GM12878 (cell line): Measurements from ENCODE around the gene ORAI3. TPM values are rescaled to one million over a fixed set of nuclear protein-coding genes. Genes with fewer than 3 reads are reported as not detected.

Source experiments
- E4F1 ChIP-seq: fragments of 450-650 bp; IDR thresholded peaks from 2 replicates; pipeline ENCODE4 v1.6.1; 2018; ENCODE audit warnings: borderline replicate concordance, mild to moderate bottlenecking; ENCODE audit not compliant: partially characterized antibody
- IRF5 ChIP-seq: fragments of 450-650 bp; IDR thresholded peaks from 2 replicates; pipeline ENCODE4 v1.6.1; 2017; ENCODE audit warnings: borderline replicate concordance
- MLLT1 ChIP-seq: fragments of 450-650 bp; IDR thresholded peaks from 2 replicates; pipeline ENCODE4 v1.6.1; 2016; ENCODE audit warnings: mild to moderate bottlenecking
- NR2F1 ChIP-seq: fragments of 450-650 bp; conservative IDR thresholded peaks from 2 replicates; pipeline ENCODE4 v1.6.1; 2017; ENCODE audit warnings: mild to moderate bottlenecking
- POLR2AphosphoS2 ChIP-seq: IDR thresholded peaks from 2 replicates; pipeline ENCODE4 v1.6.1; 2011; ENCODE audit warnings: low read depth, mild to moderate bottlenecking, low read length, improper control_type of control experiment, moderate library complexity
- RAD21 ChIP-seq: IDR thresholded peaks from 2 replicates; pipeline ENCODE4 v1.6.1; 2011; ENCODE audit warnings: mild to moderate bottlenecking, low read depth, low read length, moderate library complexity; ENCODE audit not compliant: insufficient read depth
- RAD51 ChIP-seq: fragments of 450-650 bp; IDR thresholded peaks from 2 replicates; pipeline ENCODE4 v1.6.1; 2016; ENCODE audit warnings: moderate library complexity, mild to moderate bottlenecking, inconsistent platforms
- RELA ChIP-seq: fragments of 450-650 bp; IDR thresholded peaks from 2 replicates; pipeline ENCODE4 v1.8.0; 2014; ENCODE audit warnings: borderline replicate concordance; ENCODE audit not compliant: partially characterized antibody
- SP1 ChIP-seq: IDR thresholded peaks from one replicate; pipeline ENCODE4 v1.6.1; 2011; ENCODE audit warnings: low read depth, low read length
- SREBF1 ChIP-seq: IDR thresholded peaks from 2 replicates; pipeline ENCODE4 v1.6.1; 2012; ENCODE audit warnings: mild to moderate bottlenecking, low read length
- TBL1XR1 ChIP-seq: IDR thresholded peaks from 2 replicates; pipeline ENCODE4 v1.6.1; 2012; ENCODE audit warnings: low read depth, low read length, improper control_type of control experiment
- ZBTB11 ChIP-seq: fragments of 450-650 bp; formaldehyde crosslinking; IDR thresholded peaks from 2 replicates; pipeline ENCODE4 v1.5.0; 2022; ENCODE audit warnings: mild to moderate bottlenecking, missing genetic modification characterization
- ZZZ3 ChIP-seq: IDR thresholded peaks from 2 replicates; pipeline ENCODE4 v1.6.1; 2011; ENCODE audit warnings: low read depth; ENCODE audit not compliant: control insufficient read depth, insufficient read length
- polyA plus RNA-seq, 11 experiments: library from polyadenylated mRNA; depleted of rRNA in 4 of 11; unstranded in 6 of 11; stranded (reverse) in 5 of 11; fragments of >200 nt; fragmentation: Nextera tagmentation in 4 of 11; fragmentation: Illumina TruSeq in 1 of 11; extraction: Ambion mirVana in 4 of 11; extraction: Trizol in 1 of 11; gene quantifications; 1 replicate in 1 of 11; 2 replicates in 10 of 11; pipeline versions ENCODE4 v1.2.1 to v1.2.3, GENCODE V29; 2011 to 2016; ENCODE audit warnings: inconsistent platforms in 2 of 11, missing spikeins in 2 of 11, low read depth in 1 of 11
- total RNA-seq, 4 experiments: library from RNA; depleted of rRNA in 3 of 4; stranded (reverse); fragments of >200 nt in 3 of 4; fragmentation: Illumina TruSeq in 1 of 4; extraction: Trizol in 1 of 4; gene quantifications; 2 replicates each; pipeline versions ENCODE4 v1.2.1 to v1.2.3, GENCODE V29; 2013 to 2021
- TF ChIP-seq, protein P1 (sequence below), 3 experiments: IDR thresholded peaks in 2 of 3; conservative IDR thresholded peaks in 1 of 3; 2 replicates each; pipeline ENCODE4 v1.5.1; 2011; ENCODE audit warnings: low read depth in 3 of 3, low read length in 3 of 3, mild to moderate bottlenecking in 3 of 3, control low read depth in 2 of 3, moderate library complexity in 2 of 3, inconsistent platforms in 1 of 3, mixed read lengths in 1 of 3; ENCODE audit not compliant: control insufficient read depth in 2 of 3, insufficient read depth in 1 of 3; ENCODE audit errors: extremely low read depth in 1 of 3
- TF ChIP-seq, protein P2 (sequence below): fragments of 450-650 bp; IDR thresholded peaks from 2 replicates; pipeline ENCODE4 v1.6.1; 2017; ENCODE audit warnings: mild to moderate bottlenecking

ORAI3 gene
- total and polyA plus RNA-seq, 10 of the 15 experiments (the other 5 are each of a cell fraction or from before 2014, with no cell fraction given), result 3.4 to 21.9 (median 16.2) TPM

- TF ChIP-seq MLLT1 (0 out of 2 replicates have a peak, but pooled peaks have one; percentile 68), SREBF1 (peak; percentile 47), POLR2AphosphoS2 (no peak), SP1 (peak; percentile 90), ZZZ3 (no peak), RELA (no peak), RAD21 (no peak), NR2F1 (peak; percentile 54), TBL1XR1 (no peak), ZBTB11 (CRISPR knock-in tag) (peak; percentile 62; the same call in 1 of the 2 replicates), E4F1 (peak; percentile 96), IRF5 (no peak), RAD51 (no peak)
- TF ChIP-seq, protein P1, sequence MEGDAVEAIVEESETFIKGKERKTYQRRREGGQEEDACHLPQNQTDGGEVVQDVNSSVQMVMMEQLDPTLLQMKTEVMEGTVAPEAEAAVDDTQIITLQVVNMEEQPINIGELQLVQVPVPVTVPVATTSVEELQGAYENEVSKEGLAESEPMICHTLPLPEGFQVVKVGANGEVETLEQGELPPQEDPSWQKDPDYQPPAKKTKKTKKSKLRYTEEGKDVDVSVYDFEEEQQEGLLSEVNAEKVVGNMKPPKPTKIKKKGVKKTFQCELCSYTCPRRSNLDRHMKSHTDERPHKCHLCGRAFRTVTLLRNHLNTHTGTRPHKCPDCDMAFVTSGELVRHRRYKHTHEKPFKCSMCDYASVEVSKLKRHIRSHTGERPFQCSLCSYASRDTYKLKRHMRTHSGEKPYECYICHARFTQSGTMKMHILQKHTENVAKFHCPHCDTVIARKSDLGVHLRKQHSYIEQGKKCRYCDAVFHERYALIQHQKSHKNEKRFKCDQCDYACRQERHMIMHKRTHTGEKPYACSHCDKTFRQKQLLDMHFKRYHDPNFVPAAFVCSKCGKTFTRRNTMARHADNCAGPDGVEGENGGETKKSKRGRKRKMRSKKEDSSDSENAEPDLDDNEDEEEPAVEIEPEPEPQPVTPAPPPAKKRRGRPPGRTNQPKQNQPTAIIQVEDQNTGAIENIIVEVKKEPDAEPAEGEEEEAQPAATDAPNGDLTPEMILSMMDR (IDR thresholded peaks at IDR 0.05 in 2 of 3, conservative IDR thresholded peaks at IDR 0.05 in 1 of 3; ENCODE audit: control insufficient read depth in 2 of 3, extremely low read depth in 1 of 3, insufficient read depth in 1 of 3, low read depth in 3 of 3, low read length in 3 of 3), result no peak
- TF ChIP-seq, protein P2, sequence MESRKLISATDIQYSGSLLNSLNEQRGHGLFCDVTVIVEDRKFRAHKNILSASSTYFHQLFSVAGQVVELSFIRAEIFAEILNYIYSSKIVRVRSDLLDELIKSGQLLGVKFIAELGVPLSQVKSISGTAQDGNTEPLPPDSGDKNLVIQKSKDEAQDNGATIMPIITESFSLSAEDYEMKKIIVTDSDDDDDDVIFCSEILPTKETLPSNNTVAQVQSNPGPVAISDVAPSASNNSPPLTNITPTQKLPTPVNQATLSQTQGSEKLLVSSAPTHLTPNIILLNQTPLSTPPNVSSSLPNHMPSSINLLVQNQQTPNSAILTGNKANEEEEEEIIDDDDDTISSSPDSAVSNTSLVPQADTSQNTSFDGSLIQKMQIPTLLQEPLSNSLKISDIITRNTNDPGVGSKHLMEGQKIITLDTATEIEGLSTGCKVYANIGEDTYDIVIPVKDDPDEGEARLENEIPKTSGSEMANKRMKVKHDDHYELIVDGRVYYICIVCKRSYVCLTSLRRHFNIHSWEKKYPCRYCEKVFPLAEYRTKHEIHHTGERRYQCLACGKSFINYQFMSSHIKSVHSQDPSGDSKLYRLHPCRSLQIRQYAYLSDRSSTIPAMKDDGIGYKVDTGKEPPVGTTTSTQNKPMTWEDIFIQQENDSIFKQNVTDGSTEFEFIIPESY, result no peak
Observed at GRCh38 chr16:30957456-30958174, 8.7 kb downstream of the ORAI3 start, which contains the start of gene SETD1A (continued).
